Loucy (cell line): ENCODE data around the gene FLII.

Experiments used
- EZH2phosphoT487 ChIP-seq: fragments of 200-600 bp; IDR thresholded peaks from 2 replicates; pipeline ENCODE4 v1.6.1; 2018; ENCODE audit warnings: antibody characterized with exemption, mild to moderate bottlenecking, moderate library complexity, borderline replicate concordance
- TF ChIP-seq, protein P1 (sequence below): fragments of 200-600 bp; sonication (generic); conservative IDR thresholded peaks from 2 replicates; pipeline ENCODE4 v1.5.1; 2014; ENCODE audit warnings: mild to moderate bottlenecking, antibody characterized with exemption, low read length

- TF ChIP-seq, protein P1, sequence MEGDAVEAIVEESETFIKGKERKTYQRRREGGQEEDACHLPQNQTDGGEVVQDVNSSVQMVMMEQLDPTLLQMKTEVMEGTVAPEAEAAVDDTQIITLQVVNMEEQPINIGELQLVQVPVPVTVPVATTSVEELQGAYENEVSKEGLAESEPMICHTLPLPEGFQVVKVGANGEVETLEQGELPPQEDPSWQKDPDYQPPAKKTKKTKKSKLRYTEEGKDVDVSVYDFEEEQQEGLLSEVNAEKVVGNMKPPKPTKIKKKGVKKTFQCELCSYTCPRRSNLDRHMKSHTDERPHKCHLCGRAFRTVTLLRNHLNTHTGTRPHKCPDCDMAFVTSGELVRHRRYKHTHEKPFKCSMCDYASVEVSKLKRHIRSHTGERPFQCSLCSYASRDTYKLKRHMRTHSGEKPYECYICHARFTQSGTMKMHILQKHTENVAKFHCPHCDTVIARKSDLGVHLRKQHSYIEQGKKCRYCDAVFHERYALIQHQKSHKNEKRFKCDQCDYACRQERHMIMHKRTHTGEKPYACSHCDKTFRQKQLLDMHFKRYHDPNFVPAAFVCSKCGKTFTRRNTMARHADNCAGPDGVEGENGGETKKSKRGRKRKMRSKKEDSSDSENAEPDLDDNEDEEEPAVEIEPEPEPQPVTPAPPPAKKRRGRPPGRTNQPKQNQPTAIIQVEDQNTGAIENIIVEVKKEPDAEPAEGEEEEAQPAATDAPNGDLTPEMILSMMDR: peak; percentile 76
- no peak for TF ChIP-seq EZH2phosphoT487
These were observed 10.2 kb downstream of the FLII start for GRCh38 chr17:18248300-18248731.
